SH-SY5Y (cell line): ENCODE data around the gene RAD51B.

Experiments used
- GATA2 ChIP-seq: IDR thresholded peaks from 2 replicates; pipeline ENCODE4 v1.6.1; 2011; ENCODE audit warnings: mild to moderate bottlenecking, low read depth, low read length
- GATA3 ChIP-seq: IDR thresholded peaks from 2 replicates; pipeline ENCODE4 v1.6.1; 2011; ENCODE audit warnings: low read depth, mild to moderate bottlenecking, low read length, moderate library complexity

DNA sequence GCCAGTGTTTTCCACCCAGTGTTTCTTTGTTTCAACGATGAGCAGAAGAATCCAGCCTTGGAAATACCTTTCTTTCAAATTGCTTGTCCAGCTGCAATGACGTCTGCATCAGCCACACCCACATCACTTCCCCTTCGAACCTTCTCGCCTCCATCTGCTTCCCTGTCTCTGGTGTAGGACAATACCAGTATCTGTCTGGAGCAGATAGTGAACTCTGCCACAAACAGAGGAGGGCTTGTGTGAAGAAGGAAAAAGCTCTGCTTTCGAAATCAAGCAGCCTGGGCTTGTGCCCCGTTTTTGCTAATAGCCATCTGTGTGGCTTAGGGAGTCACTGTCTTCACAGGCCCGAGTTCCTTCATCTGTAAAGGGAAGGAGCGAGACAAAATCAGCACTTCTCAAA is 557.9 kb downstream of the RAD51B start:
- no peak for TF ChIP-seq GATA2
- no peak for TF ChIP-seq GATA3
